ENCODE measurements around the gene LMTK3. TPM values are rescaled to one million over a fixed set of nuclear protein-coding genes. Genes with fewer than 3 reads are reported as not detected.

LMTK3 gene
- total and polyA plus RNA-seq, 10 donors = 0.29 to 4.2 (median 1.3) TPM

DNA sequence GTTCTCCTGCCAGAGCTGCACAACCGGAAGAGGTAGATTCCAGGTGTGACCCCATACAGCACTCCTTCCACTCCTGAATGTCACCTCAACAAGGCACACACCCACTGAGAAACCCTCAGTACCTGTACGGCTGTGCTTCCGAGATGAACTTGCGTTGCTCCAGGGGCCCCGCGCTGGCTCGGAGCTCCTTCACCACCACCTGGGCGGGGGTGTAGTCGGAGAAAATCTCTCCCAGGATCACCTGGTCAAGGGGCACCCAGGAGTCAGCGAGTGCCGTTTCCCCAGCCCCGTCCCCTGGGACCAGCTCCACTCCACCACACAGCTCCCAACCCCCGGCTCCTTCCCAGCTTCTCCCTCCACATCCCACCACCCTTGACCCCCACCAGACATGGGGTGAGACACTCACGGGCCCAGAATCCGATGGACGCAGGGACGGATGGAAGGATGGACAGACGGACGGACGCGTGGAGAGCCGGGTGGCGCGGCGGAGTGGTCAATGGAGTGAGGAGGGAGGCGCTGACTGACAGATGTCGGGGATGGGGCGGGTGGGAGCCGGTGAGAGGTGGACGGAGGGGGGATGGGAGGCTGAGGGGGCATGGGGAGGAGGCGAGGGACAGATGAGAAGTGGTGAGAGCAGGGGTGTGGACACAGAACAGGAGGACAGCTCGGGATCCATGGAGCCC, 2.8 kb downstream of the LMTK3 start:
- WGBS, 5 donors = 83 to 91% (median 87%) methylated on average over 30 to 32 of the region's 32 CpGs
- TF ChIP-seq POLR2A (IDR thresholded peaks at IDR 0.05) = no peak
- no peak for TF ChIP-seq POLR2AphosphoS5 (IDR thresholded peaks at IDR 0.05)
- TF ChIP-seq, protein P1, sequence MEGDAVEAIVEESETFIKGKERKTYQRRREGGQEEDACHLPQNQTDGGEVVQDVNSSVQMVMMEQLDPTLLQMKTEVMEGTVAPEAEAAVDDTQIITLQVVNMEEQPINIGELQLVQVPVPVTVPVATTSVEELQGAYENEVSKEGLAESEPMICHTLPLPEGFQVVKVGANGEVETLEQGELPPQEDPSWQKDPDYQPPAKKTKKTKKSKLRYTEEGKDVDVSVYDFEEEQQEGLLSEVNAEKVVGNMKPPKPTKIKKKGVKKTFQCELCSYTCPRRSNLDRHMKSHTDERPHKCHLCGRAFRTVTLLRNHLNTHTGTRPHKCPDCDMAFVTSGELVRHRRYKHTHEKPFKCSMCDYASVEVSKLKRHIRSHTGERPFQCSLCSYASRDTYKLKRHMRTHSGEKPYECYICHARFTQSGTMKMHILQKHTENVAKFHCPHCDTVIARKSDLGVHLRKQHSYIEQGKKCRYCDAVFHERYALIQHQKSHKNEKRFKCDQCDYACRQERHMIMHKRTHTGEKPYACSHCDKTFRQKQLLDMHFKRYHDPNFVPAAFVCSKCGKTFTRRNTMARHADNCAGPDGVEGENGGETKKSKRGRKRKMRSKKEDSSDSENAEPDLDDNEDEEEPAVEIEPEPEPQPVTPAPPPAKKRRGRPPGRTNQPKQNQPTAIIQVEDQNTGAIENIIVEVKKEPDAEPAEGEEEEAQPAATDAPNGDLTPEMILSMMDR (IDR thresholded peaks at IDR 0.05 in 8 of 11, conservative IDR thresholded peaks at IDR 0.05 in 3 of 11) = no peak
- peaks cover 0 to 48% (median 32%) of the 10 kb centered on the region in 7 donors for H3K27me3 ChIP-seq (replicated peaks in 1 of 7)
- intact Hi-C loops (cut with DNase I; ENCODE audit: low total_unique reads) = loop anchor here (10.0 kb wide), 1 partner anchor 76 kb away; no protein-coding TSS in a partner anchor
- DNase-seq = no peak
- no peaks in the 10 kb centered on the region for H3K9me3 ChIP-seq
- H3K4me3 ChIP-seq = no peak overlapping the region
- H3K36me3 ChIP-seq = no peaks in the 10 kb centered on the region
- H3K27ac ChIP-seq = no peak overlapping the region
- H3K4me1 ChIP-seq = peaks cover 5 to 38% (median 35%) of the 10 kb centered on the region in 6 donors

DNA sequence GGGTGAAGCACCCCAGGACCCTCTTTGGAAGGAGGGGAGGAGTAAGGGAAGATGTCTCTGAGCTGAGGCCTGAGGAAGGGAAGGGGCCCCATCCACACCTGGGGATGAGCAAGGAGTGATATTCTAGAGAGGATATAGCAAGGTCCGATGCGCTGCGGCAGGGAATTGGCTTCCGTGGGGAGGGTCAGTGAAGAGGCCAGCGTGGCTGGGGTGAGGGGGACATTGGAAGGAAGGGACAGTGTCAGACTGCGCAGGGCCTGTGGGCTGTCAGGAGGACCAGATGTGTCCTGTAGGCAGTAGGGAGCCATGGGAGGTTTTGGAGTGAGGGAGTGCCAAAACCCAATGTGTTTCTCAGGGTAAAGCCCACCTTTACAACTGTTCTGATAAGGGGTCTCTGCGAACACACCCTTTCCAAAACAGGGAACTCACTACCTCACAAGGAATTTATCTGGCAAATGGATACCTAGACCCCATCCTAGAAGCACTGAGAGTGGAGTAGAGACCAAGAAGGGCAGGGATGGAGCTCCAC, 3.7 kb downstream of the LMTK3 start:
- 80 to 90% (median 82%) methylated on average over 7 of the region's 7 CpGs for WGBS, 5 donors
- DNase-seq = no peak
- TF ChIP-seq POLR2A (IDR thresholded peaks at IDR 0.05) (no peak), POLR2AphosphoS5 (IDR thresholded peaks at IDR 0.05) (no peak)
- TF ChIP-seq, protein P1 (IDR thresholded peaks at IDR 0.05 in 8 of 11, conservative IDR thresholded peaks at IDR 0.05 in 3 of 11) = no peak
- no peak overlapping the region for H3K27ac ChIP-seq
- H3K4me1 ChIP-seq = peaks cover 5 to 30% (median 26%) of the 10 kb centered on the region in 6 donors
- H3K27me3 ChIP-seq (replicated peaks in 1 of 7) = peaks cover 0 to 39% (median 24%) of the 10 kb centered on the region in 7 donors
- no peaks in the 10 kb centered on the region for H3K9me3 ChIP-seq
- no peak overlapping the region for H3K4me3 ChIP-seq
- intact Hi-C loops (cut with DNase I; ENCODE audit: low total_unique reads) = loop anchor here (10.0 kb wide), 1 partner anchor 77 kb away; no protein-coding TSS in a partner anchor
- H3K36me3 ChIP-seq = no peaks in the 10 kb centered on the region

DNA sequence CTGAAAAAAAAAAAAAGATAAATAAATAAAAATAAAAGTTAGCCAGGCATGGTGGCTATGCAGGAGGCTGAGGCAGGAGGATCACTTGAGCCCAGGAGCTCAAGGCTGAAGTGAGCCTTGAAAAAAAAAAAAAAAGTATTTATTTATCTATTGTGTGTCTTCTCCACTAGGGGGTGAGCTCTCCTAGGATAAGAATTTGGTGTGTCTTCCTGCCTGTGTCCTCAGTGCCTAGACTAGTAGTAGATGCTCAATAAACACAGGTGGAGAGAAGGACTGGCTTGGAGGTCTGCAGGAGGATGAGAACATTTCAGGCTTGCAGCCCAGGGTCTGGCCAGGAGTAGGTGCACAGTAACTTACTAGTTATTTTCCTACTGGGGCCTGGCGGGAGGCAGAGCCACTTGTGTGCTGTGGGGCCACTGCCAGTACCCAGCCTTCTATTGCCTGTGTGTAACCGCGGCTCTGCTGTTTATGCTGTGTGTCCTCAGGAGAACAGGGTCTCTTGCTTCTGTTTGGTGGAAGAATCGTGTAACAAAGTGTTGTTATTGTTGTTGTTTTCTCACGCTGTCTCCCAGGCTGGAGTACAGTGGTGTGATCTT, 5.4 kb downstream of the LMTK3 start:
- Histone ChIP-seq H3K27ac (no peak overlapping the region), H3K9me3 (no peaks in the 10 kb centered on the region), H3K27me3 (replicated peaks in 1 of 7) (peaks cover 0 to 37% (median 15%) of the 10 kb centered on the region in 7 donors), H3K4me3 (no peak overlapping the region), H3K36me3 (no peaks in the 10 kb centered on the region), H3K4me1 (peaks cover 7 to 27% (median 12%) of the 10 kb centered on the region in 6 donors)
- no peak for TF ChIP-seq POLR2A (IDR thresholded peaks at IDR 0.05)
- TF ChIP-seq, protein P1 (IDR thresholded peaks at IDR 0.05 in 8 of 11, conservative IDR thresholded peaks at IDR 0.05 in 3 of 11) = peak in 10 of 11 experiments; percentile 10 to 46 (median 29)
- 88 to 98% (median 93%) methylated on average over 5 of the region's 5 CpGs for WGBS, 5 donors
- DNase-seq = no peak
- intact Hi-C loops (cut with DNase I; ENCODE audit: low total_unique reads) = loop anchor here (10.0 kb wide), 1 partner anchor 79 kb away; no protein-coding TSS in a partner anchor
